ENCODE results near the gene H2BK1. TPM values are rescaled to one million over a fixed set of nuclear protein-coding genes. Genes with fewer than 3 reads are reported as not detected.

H2BK1 gene
- total RNA-seq = 1 to 10 TPM in 1 of 4 donors, not detected in 3; 4.4 TPM

GRCh38 chr7:151210087-151210854, at the start of gene H2BK1:
Gene H2BK1 (minus strand): TSS chr7:151210488. CDS start chr7:151210318, 170 bp downstream.
- H3K36me3 ChIP-seq = no peaks in the 10 kb centered on the region
- no peaks in the 10 kb centered on the region for H3K27me3 ChIP-seq
- H3K4me3 ChIP-seq = no peak within 1 kb of the TSS
- intact Hi-C loops (cut with DNase I; ENCODE audit: low total_unique reads) = no loop called here
- H3K27ac ChIP-seq = no peak within 1 kb of the TSS
- no peak for DNase-seq
- TF ChIP-seq CTCF (IDR thresholded peaks at IDR 0.05) (no peak), POLR2A (IDR thresholded peaks at IDR 0.05) (no peak)
- H3K9me3 ChIP-seq = no peaks in the 10 kb centered on the region
- no peaks in the 10 kb centered on the region for H3K4me1 ChIP-seq

GRCh38 chr7:151257990-151258389, 47.7 kb upstream of the H2BK1 start:
- no peak for TF ChIP-seq CTCF (IDR thresholded peaks at IDR 0.05)
- TF ChIP-seq POLR2A (IDR thresholded peaks at IDR 0.05) = no peak
- Histone ChIP-seq H3K4me3 (no peak overlapping the region), H3K27ac (no peak overlapping the region), H3K27me3 (no peaks in the 10 kb centered on the region), H3K9me3 (no peaks in the 10 kb centered on the region), H3K36me3 (no peaks in the 10 kb centered on the region), H3K4me1 (peaks cover 0 to 3% of the 10 kb centered on the region in 2 donors)
- intact Hi-C loops (cut with DNase I; ENCODE audit: low total_unique reads) = no loop called here
- DNase-seq = no peak

GRCh38 chr7:151256410-151257045, 46.2 kb upstream of the H2BK1 start:
- DNase-seq = peak in 1 of 2 donors; percentile 28
- H3K9me3 ChIP-seq = no peaks in the 10 kb centered on the region
- H3K36me3 ChIP-seq = no peaks in the 10 kb centered on the region
- H3K4me1 ChIP-seq = peaks cover 0 to 5% of the 10 kb centered on the region in 2 donors
- no peaks in the 10 kb centered on the region for H3K27me3 ChIP-seq
- H3K4me3 ChIP-seq = no peak overlapping the region
- intact Hi-C loops (cut with DNase I; ENCODE audit: low total_unique reads) = no loop called here
- H3K27ac ChIP-seq = no peak overlapping the region
- no peak for TF ChIP-seq POLR2A (IDR thresholded peaks at IDR 0.05)
- TF ChIP-seq CTCF (IDR thresholded peaks at IDR 0.05) = no peak

DNA sequence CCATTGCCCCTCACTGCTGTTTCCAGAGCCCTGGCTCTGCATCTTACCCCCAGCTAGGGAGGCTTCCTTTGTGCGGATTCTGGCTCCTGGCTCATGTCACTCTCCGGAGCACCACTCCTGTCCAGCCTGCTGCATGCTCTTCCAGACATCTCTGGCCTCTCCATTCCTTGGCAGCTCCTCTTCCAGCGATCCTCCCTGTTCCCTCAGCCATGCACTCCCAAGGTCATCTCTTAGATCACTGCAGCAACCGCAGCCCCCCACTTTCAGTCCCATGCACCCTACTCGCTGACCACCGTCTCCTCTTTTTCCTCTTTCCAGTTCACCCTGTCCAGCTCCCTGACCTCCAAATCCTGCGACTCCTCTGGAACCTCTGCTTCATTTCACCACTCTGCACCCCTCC, 45.1 kb upstream of the H2BK1 start:
- intact Hi-C loops (cut with DNase I; ENCODE audit: low total_unique reads) = no loop called here
- H3K27ac ChIP-seq = no peak overlapping the region

More for the DNA sequence above, 45.1 kb upstream of the H2BK1 start:
- Histone ChIP-seq H3K4me3 (no peak overlapping the region), H3K9me3 (no peaks in the 10 kb centered on the region), H3K36me3 (no peaks in the 10 kb centered on the region), H3K4me1 (peaks cover 0 to 16% of the 10 kb centered on the region in 2 donors), H3K27me3 (no peaks in the 10 kb centered on the region)
- no peak for DNase-seq
- TF ChIP-seq POLR2A (IDR thresholded peaks at IDR 0.05) (no peak), CTCF (IDR thresholded peaks at IDR 0.05) (no peak)

All from uterus (tissue), 4 donors.